ENCODE measurements around the gene CRCP.

GRCh38 chr7:66183700-66184099, 69.1 kb downstream of the CRCP start:
- TF ChIP-seq CTCF (IDR thresholded peaks at IDR 0.05 in 8 of 11, conservative IDR thresholded peaks at IDR 0.05 in 3 of 11), result no peak
- TF ChIP-seq POLR2AphosphoS5 (IDR thresholded peaks at IDR 0.05), result no peak

Measured in spleen (tissue), 7 donors.